Astrocyte of the cerebellum (primary cell): ENCODE data around the gene RASA4B.
A peak's percentile ranks its signal among the peaks of the same experiment; 100 is the strongest.

Experiments used
- DNase-seq: peaks from one replicate; pipeline ENCODE4 v3.0.0-alpha.2; 2011; ENCODE audit warnings: low read depth
- H3K4me3 ChIP-seq: 2 replicates; pipeline ENCODE4 v1.5.1; 2011; ENCODE audit warnings: mild to moderate bottlenecking, low read depth, low read length, moderate library complexity
- CTCF ChIP-seq: IDR thresholded peaks from 2 replicates; pipeline ENCODE4 v1.5.1; 2012; ENCODE audit warnings: low read length, low read depth, moderate library complexity, mild to moderate bottlenecking; ENCODE audit errors: missing control alignments
- in situ Hi-C: cut with HindIII; loops from 2 replicates; pipeline ENCODE4 v1.10.0; 2017; ENCODE audit warnings: low sequenced_read_pairs

RASA4B gene

GRCh38 chr7:102436118-102436517 lies 81.5 kb downstream of the RASA4B start:
- no peak for TF ChIP-seq CTCF
- DNase-seq = no peak
- no peak overlapping the region for H3K4me3 ChIP-seq
- in situ Hi-C loops = no loop called here

DNA sequence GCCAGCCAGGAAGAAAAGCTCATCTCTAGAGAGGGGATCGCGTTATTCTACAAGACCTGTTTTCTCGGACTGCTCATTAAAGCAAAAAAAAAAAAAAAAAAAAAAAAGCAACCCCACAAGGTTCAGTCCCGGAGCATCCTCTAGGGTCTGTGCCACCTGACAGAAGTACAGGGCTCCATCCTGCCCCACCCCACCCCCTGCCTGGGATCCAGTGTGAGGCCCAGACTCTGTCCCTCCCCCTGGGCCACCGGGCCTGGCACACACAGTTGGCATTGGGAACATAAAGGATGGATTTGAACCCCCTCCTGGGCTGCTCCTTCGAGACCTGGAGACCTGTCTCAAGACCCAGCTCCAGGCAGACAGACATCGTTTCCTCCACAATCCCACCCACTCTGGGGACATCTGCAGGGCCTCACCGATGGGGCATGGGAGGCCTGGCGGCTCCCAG lies 83.5 kb downstream of the RASA4B start:
- no peak for DNase-seq
- in situ Hi-C loops = no loop called here
- peak overlapping the region; percentile 82 for H3K4me3 ChIP-seq
- TF ChIP-seq CTCF = no peak

DNA sequence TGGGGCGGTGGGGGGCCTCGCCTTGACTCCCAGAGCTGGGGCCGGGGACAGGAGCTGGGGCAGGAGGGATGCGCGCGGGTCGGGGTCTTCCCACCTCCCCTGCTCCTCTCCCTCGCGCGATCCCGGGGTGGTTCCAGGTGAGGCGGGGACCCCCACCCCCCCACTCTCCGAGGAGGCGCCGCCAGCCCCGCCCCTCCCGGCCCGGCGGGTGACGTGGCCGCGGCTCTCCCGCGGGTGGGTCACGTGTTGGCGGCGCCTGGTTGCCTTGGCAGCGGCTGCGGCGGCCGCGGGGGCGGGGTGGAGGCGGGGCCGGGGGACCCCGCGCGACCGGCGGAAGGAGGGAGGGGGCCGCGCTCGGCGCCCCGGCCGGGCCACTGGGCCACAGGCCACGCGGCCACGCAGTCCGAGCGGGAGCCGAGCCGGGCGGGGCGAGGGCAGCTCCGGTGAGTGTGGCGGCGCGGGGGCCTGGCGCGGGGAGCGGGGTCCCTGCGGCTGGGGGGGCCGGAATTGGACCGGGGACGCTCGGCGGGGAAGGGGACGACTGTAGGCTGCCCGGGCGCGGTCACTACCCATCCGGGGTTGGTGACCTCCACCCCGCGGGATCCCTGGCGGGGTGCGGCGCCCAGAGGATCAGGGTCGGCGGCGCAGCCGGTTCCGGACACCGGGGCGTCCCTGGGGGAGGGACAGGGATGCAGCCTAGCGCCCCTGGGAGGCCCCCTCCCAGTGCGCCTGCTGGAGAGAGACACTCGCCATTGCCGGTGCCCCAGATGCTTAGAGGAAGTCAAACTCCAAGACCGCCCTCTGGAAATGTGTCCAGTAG lies 84.1 kb downstream of the RASA4B start, which contains the start of gene ORAI2:
Gene ORAI2, plus strand, starts transcription at position 357 of the 820 bp plus-strand sequence. CDS start 5,382 bp downstream, outside the sequence.
- H3K4me3 ChIP-seq = peak within 1 kb of the TSS; percentile 82
- no peak for TF ChIP-seq CTCF
- in situ Hi-C loops = no loop called here
- DNase-seq = no peak
